RWPE2 (cell line): ENCODE data around the gene CALML5.

Source experiments
- ATAC-seq: fragments of 200-7000 bp; cut with Tn5 transposase; 3 replicates; pipeline ENCODE4 v1.9.1; 2021; ENCODE audit warnings: low read depth
- DNase-seq: peaks from one replicate; pipeline ENCODE4 v3.0.0-alpha.2; 2020; ENCODE audit warnings: low spot score
- H3K27ac ChIP-seq: fragments of 450-650 bp; 2 replicates; pipeline ENCODE4 v1.5.1; 2017; ENCODE audit warnings: mild to moderate bottlenecking; ENCODE audit not compliant: poor library complexity, severe bottlenecking
- H3K27me3 ChIP-seq: fragments of 250-450 bp; sonication (Bioruptor Pico); 2 replicates; pipeline ENCODE4 v1.5.1; 2021; ENCODE audit warnings: mild to moderate bottlenecking, moderate library complexity; ENCODE audit not compliant: insufficient read depth, poor library complexity, severe bottlenecking
- H3K36me3 ChIP-seq: fragments of 250-450 bp; sonication (Bioruptor Pico); 2 replicates; pipeline ENCODE4 v1.5.1; 2020; ENCODE audit warnings: low read depth, mild to moderate bottlenecking, moderate library complexity
- H3K4me1 ChIP-seq: fragments of 250-450 bp; sonication (Bioruptor Pico); 2 replicates; pipeline ENCODE4 v1.5.1; 2021; ENCODE audit warnings: mild to moderate bottlenecking, moderate library complexity; ENCODE audit not compliant: insufficient read depth, poor library complexity, severe bottlenecking
- H3K4me3 ChIP-seq: fragments of 250-450 bp; sonication (Bioruptor Pico); 2 replicates; pipeline ENCODE4 v1.5.1; 2021; ENCODE audit warnings: mild to moderate bottlenecking, moderate library complexity; ENCODE audit not compliant: severe bottlenecking
- H3K9me3 ChIP-seq: fragments of 250-450 bp; sonication (Bioruptor Pico); 2 replicates; pipeline ENCODE4 v1.5.1; 2021; ENCODE audit warnings: mild to moderate bottlenecking, moderate library complexity; ENCODE audit not compliant: severe bottlenecking
- CTCF ChIP-seq: fragments of 450-650 bp; IDR thresholded peaks from one replicate; pipeline ENCODE4 v1.5.1; 2017; ENCODE audit warnings: mild to moderate bottlenecking, moderate library complexity; ENCODE audit not compliant: poor library complexity, severe bottlenecking

CALML5 gene

GRCh38 chr10:5510281-5511072 is 11.1 kb upstream of the CALML5 start:
- no peak for TF ChIP-seq CTCF
- no peaks in the 10 kb centered on the region for H3K4me1 ChIP-seq
- peak; percentile 9 for DNase-seq
- ATAC-seq = no peak
- no peaks in the 10 kb centered on the region for H3K27me3 ChIP-seq
- no peak overlapping the region for H3K4me3 ChIP-seq
- H3K27ac ChIP-seq = no peak overlapping the region
- H3K9me3 ChIP-seq = no peaks in the 10 kb centered on the region
- H3K36me3 ChIP-seq = no peaks in the 10 kb centered on the region

GRCh38 chr10:5509691-5510090 is 10.3 kb upstream of the CALML5 start:
- ATAC-seq (no peak), DNase-seq (no peak)
- no peak for TF ChIP-seq CTCF
- Histone ChIP-seq H3K9me3 (no peaks in the 10 kb centered on the region), H3K36me3 (no peaks in the 10 kb centered on the region), H3K4me3 (no peak overlapping the region), H3K27ac (no peak overlapping the region), H3K4me1 (no peaks in the 10 kb centered on the region), H3K27me3 (no peaks in the 10 kb centered on the region)

GRCh38 chr10:5509236-5509635 is 9.9 kb upstream of the CALML5 start:
- no peaks in the 10 kb centered on the region for H3K4me1 ChIP-seq
- ATAC-seq (no peak), DNase-seq (peak; percentile 24)
- TF ChIP-seq CTCF = no peak
- no peaks in the 10 kb centered on the region for H3K9me3 ChIP-seq
- H3K27me3 ChIP-seq = no peaks in the 10 kb centered on the region
- no peak overlapping the region for H3K27ac ChIP-seq
- no peaks in the 10 kb centered on the region for H3K36me3 ChIP-seq
- no peak overlapping the region for H3K4me3 ChIP-seq

GRCh38 chr10:5508786-5509185 is 9.4 kb upstream of the CALML5 start:
- Histone ChIP-seq H3K36me3 (no peaks in the 10 kb centered on the region), H3K27ac (no peak overlapping the region), H3K4me1 (no peaks in the 10 kb centered on the region), H3K4me3 (no peak overlapping the region), H3K9me3 (no peaks in the 10 kb centered on the region), H3K27me3 (no peaks in the 10 kb centered on the region)
- TF ChIP-seq CTCF = no peak
- no peak for DNase-seq
- ATAC-seq = no peak

GRCh38 chr10:5508161-5508604 is 8.8 kb upstream of the CALML5 start:
- Histone ChIP-seq H3K9me3 (no peaks in the 10 kb centered on the region), H3K27ac (no peak overlapping the region), H3K4me1 (peaks cover 5% of the 10 kb centered on the region), H3K27me3 (no peaks in the 10 kb centered on the region), H3K36me3 (no peaks in the 10 kb centered on the region), H3K4me3 (no peak overlapping the region)
- DNase-seq (peak; percentile 42), ATAC-seq (no peak)
- TF ChIP-seq CTCF = no peak
